ENCODE results near the gene UBR4.

- TF ChIP-seq SP1 (IDR thresholded peaks at IDR 0.05; ENCODE audit: low read depth), result no peak
- TF ChIP-seq CTCF (IDR thresholded peaks at IDR 0.05 in 2 of 3, conservative IDR thresholded peaks at IDR 0.05 in 1 of 3; ENCODE audit: borderline replicate concordance in 1 of 3, insufficient read depth in 1 of 3, low read depth in 2 of 3, low read length in 2 of 3), result no peak
- TF ChIP-seq ATF3 (IDR thresholded peaks at IDR 0.05), result no peak
- TF ChIP-seq POLR2AphosphoS5 (IDR thresholded peaks at IDR 0.05; ENCODE audit: low read depth, low read length), result no peak
- TF ChIP-seq EZH2phosphoT487 (IDR thresholded peaks at IDR 0.05; ENCODE audit: borderline replicate concordance), result no peak
These were observed 11.2 kb downstream of the UBR4 start for GRCh38 chr1:19198820-19199219.

All from HCT116 (cell line).